HG02981 (cell line): ENCODE data around the gene POMGNT1.

ENCODE experiments used
- ATAC-seq: cut with Tn5 transposase; IDR thresholded peaks from one replicate; pipeline ENCODE4 v1.9.1; 2021; ENCODE audit warnings: mild to moderate bottlenecking, moderate library complexity; ENCODE audit not compliant: unreplicated experiment

The POMGNT1 gene

GRCh38 chr1:46158312-46159281 lies 39.6 kb downstream of the POMGNT1 start:
- ATAC-seq: peak; percentile 92

GRCh38 chr1:46157916-46158311 lies 40.3 kb downstream of the POMGNT1 start:
- ATAC-seq: no peak

GRCh38 chr1:46153732-46154131 lies 44.5 kb downstream of the POMGNT1 start:
- no peak for ATAC-seq

- ATAC-seq: no peak
Observed at GRCh38 chr1:46153228-46153627, 45.0 kb downstream of the POMGNT1 start.

- no peak for ATAC-seq
Observed at GRCh38 chr1:46152016-46152415, 46.2 kb downstream of the POMGNT1 start.

GRCh38 chr1:46150085-46150484 lies 48.1 kb downstream of the POMGNT1 start:
- ATAC-seq: no peak

GRCh38 chr1:46148318-46148717 lies 49.9 kb downstream of the POMGNT1 start:
- no peak for ATAC-seq
